SK-N-SH (cell line): ENCODE data around the gene HES6. TPM values are rescaled to one million over a fixed set of nuclear protein-coding genes. Genes with fewer than 3 reads are reported as not detected.

Source experiments
- CTCF ChIA-PET: fragments of 300-600, 350-600 bp; formaldehyde crosslinking; extraction: SDS; loops from one replicate; lab custom pipeline; 2021; lab: Yijun Ruan, JAX
- POLR2A ChIA-PET: fragments of 350-600 bp; sonication (Branson Sonifier 250); formaldehyde crosslinking; extraction: SDS; loops from one replicate; lab custom pipeline; 2020; ENCODE audit warnings: antibody characterized with exemption, inconsistent platforms; lab: Yijun Ruan, JAX
- DNase-seq: peaks from one replicate; pipeline ENCODE4 v3.0.0; 2012
- H2AFZ ChIP-seq: fragments of 200-600 bp; sonication (generic); 2 replicates; pipeline ENCODE4 v1.8.1; 2016; ENCODE audit warnings: antibody characterized with exemption, mild to moderate bottlenecking, low read depth
- H3F3A ChIP-seq: fragments of 200-600 bp; sonication (generic); replicated peaks from 2 replicates; pipeline ENCODE3; 2016; ENCODE audit warnings: antibody characterized with exemption, mild to moderate bottlenecking; ENCODE audit not compliant: insufficient read depth
- H3K27ac ChIP-seq, 2 experiments: fragments of 200-500 bp in 1 of 2; fragments of 200-600 bp in 1 of 2; sonication (Bioruptor generic) in 1 of 2; sonication (generic), shearing (Covaris generic) in 1 of 2; 2 replicates each; pipeline versions ENCODE4 v1.5.1 to v1.6.1; 2014 to 2016; ENCODE audit warnings: low read depth in 2 of 2, inconsistent platforms in 1 of 2, low read length in 1 of 2, mild to moderate bottlenecking in 1 of 2, mixed read lengths in 1 of 2
- H3K27me3 ChIP-seq: fragments of 200-600 bp; sonication (generic), shearing (Covaris generic); 2 replicates; pipeline ENCODE4 v1.6.1; 2016; ENCODE audit warnings: mixed run types; ENCODE audit not compliant: insufficient read depth
- H3K36me3 ChIP-seq, 2 experiments: fragments of 200-500 bp in 1 of 2; fragments of 200-600 bp in 1 of 2; sonication (Bioruptor generic) in 1 of 2; sonication (generic) in 1 of 2; replicated peaks in 1 of 2; 2 replicates each; pipeline versions ENCODE3 to v1.5.1; 2014 to 2016; ENCODE audit warnings: low read length in 1 of 2, mild to moderate bottlenecking in 1 of 2; ENCODE audit not compliant: insufficient read depth in 2 of 2, control insufficient read depth in 1 of 2
- H3K4me1 ChIP-seq, 2 experiments: fragments of 200-500 bp in 1 of 2; fragments of 200-600 bp in 1 of 2; sonication (Bioruptor generic) in 1 of 2; sonication (generic), shearing (Covaris generic) in 1 of 2; 2 replicates each; pipeline versions ENCODE4 v1.5.1 to v1.6.1; 2014 to 2016; ENCODE audit warnings: low read depth in 1 of 2, low read length in 1 of 2, mixed run types in 1 of 2; ENCODE audit not compliant: insufficient read depth in 2 of 2, control insufficient read depth in 1 of 2
- H3K4me2 ChIP-seq: fragments of 200-600 bp; sonication (generic), shearing (Covaris generic); 2 replicates; pipeline ENCODE4 v1.6.1; 2017; ENCODE audit warnings: mixed run types
- H3K4me3 ChIP-seq, 2 experiments: fragments of 200-500 bp in 1 of 2; fragments of 200-600 bp in 1 of 2; sonication (Bioruptor generic) in 1 of 2; sonication (generic), shearing (Covaris generic) in 1 of 2; 2 replicates each; pipeline versions ENCODE4 v1.5.1 to v1.8.1; 2014 to 2016; ENCODE audit warnings: low read depth in 2 of 2, inconsistent platforms in 1 of 2, low read length in 1 of 2, mild to moderate bottlenecking in 1 of 2, mixed read lengths in 1 of 2, moderate library complexity in 1 of 2
- H3K79me2 ChIP-seq: fragments of 200-600 bp; sonication (generic); 2 replicates; pipeline ENCODE4 v1.8.1; 2017; ENCODE audit warnings: mild to moderate bottlenecking; ENCODE audit not compliant: insufficient read depth
- H3K9ac ChIP-seq: fragments of 200-600 bp; sonication (generic); 2 replicates; pipeline ENCODE4 v1.6.1; 2017; ENCODE audit warnings: mixed run types
- H3K9me2 ChIP-seq: fragments of 200-600 bp; sonication (generic); 2 replicates; pipeline ENCODE4 v1.6.1; 2017; ENCODE audit warnings: mixed run types
- H3K9me3 ChIP-seq: fragments of 200-600 bp; sonication (generic); 2 replicates; pipeline ENCODE4 v1.6.1; 2017; ENCODE audit warnings: mixed run types, mild to moderate bottlenecking, moderate library complexity
- H4K20me1 ChIP-seq: fragments of 200-600 bp; sonication (generic); 2 replicates; pipeline ENCODE4 v1.6.1; 2017; ENCODE audit warnings: mild to moderate bottlenecking, mixed run types; ENCODE audit not compliant: insufficient read depth
- ELF1 ChIP-seq: IDR thresholded peaks from 2 replicates; pipeline ENCODE4 v1.4.0; 2012
- GABPA ChIP-seq: IDR thresholded peaks from 2 replicates; pipeline ENCODE4 v1.4.0; 2012; ENCODE audit warnings: low read depth, mild to moderate bottlenecking
- NFIC ChIP-seq: IDR thresholded peaks from 2 replicates; pipeline ENCODE4 v1.4.0; 2012; ENCODE audit warnings: borderline replicate concordance
- NRF1 ChIP-seq: IDR thresholded peaks from 2 replicates; pipeline ENCODE4 v1.6.1; 2012; ENCODE audit warnings: low read depth, mild to moderate bottlenecking, low read length
- PBX3 ChIP-seq: IDR thresholded peaks from 2 replicates; pipeline ENCODE4; 2012
- POLR2AphosphoS5 ChIP-seq: IDR thresholded peaks from 2 replicates; pipeline ENCODE4 v1.6.1; 2012; ENCODE audit warnings: low read depth, low read length
- RAD21 ChIP-seq: IDR thresholded peaks from 2 replicates; pipeline ENCODE4 v1.6.1; 2012; ENCODE audit warnings: mild to moderate bottlenecking, low read length
- RCOR1 ChIP-seq: fragments of 150-350 bp; IDR thresholded peaks from 2 replicates; pipeline ENCODE4 v1.6.1; 2017; ENCODE audit warnings: antibody characterized with exemption, low read length
- REST ChIP-seq: IDR thresholded peaks from 2 replicates; pipeline ENCODE4 v1.6.1; 2012; ENCODE audit warnings: mild to moderate bottlenecking, low read depth, low read length, moderate library complexity
- RFX5 ChIP-seq: IDR thresholded peaks from 2 replicates; pipeline ENCODE4 v1.6.1; 2012; ENCODE audit warnings: mild to moderate bottlenecking, improper control_type of control experiment, low read length
- TAF1 ChIP-seq: IDR thresholded peaks from 2 replicates; pipeline ENCODE4 v1.6.1; 2012; ENCODE audit warnings: low read depth, mild to moderate bottlenecking, low read length, moderate library complexity, borderline replicate concordance
- USF1 ChIP-seq: IDR thresholded peaks from 2 replicates; pipeline ENCODE4 v1.4.0; 2012; ENCODE audit warnings: low read depth, borderline replicate concordance
- YY1 ChIP-seq: IDR thresholded peaks from 2 replicates; pipeline ENCODE4 v1.4.0; 2012; ENCODE audit warnings: low read depth, mild to moderate bottlenecking
- WGBS: methylation state at CpG from one replicate; pipeline ENCODE4 v1.1.6; 2017; ENCODE audit warnings: low lambda C conversion rate; 5-methylcytosine and 5-hydroxymethylcytosine counted together
- polyA plus RNA-seq, 3 experiments: library from polyadenylated mRNA; depleted of rRNA; stranded (reverse); fragments of >200 nt; gene quantifications; 2 replicates each; pipeline ENCODE4 v1.2.3, GENCODE V29; 2012

HES6 gene
- polyA plus RNA-seq, 1 of the 3 experiments (the other 2 are of a cell fraction), result 3.6 TPM

- TF ChIP-seq POLR2AphosphoS5, result no peak
- TF ChIP-seq RAD21, result no peak
- TF ChIP-seq GABPA, result no peak
- no peak for TF ChIP-seq PBX3
- TF ChIP-seq RCOR1, result no peak
- TF ChIP-seq YY1, result no peak
- no peak for TF ChIP-seq RFX5
- no peak for TF ChIP-seq USF1
- no peak for TF ChIP-seq ELF1
- TF ChIP-seq TAF1, result no peak
- no peak for TF ChIP-seq REST
- TF ChIP-seq NFIC, result no peak
- TF ChIP-seq NRF1, result no peak
- TF ChIP-seq, all 33 proteins: peak for 0
- DNase-seq, result no peak
- no peaks in the 10 kb centered on the region for H3F3A ChIP-seq
- H3K4me1 ChIP-seq, result peaks cover 8 to 15% of the 10 kb centered on the region in 2 experiments; a peak in 3 of 4 replicates
- ChIA-PET CTCF (interaction anchor here (1.1 to 5.7 kb wide), 3 partner anchors 12 to 28 kb away, joined by 3 to 28 read pairs (median 3); no protein-coding TSS in a partner anchor), POLR2A (no interaction called here)
- no peak overlapping the region for H3K4me3 ChIP-seq
- H3K36me3 ChIP-seq, result no peaks in the 10 kb centered on the region
- no peak overlapping the region for H2AFZ ChIP-seq
- no peak overlapping the region for H3K4me2 ChIP-seq
- H3K27me3 ChIP-seq, result no peaks in the 10 kb centered on the region
- no peak overlapping the region for H3K9ac ChIP-seq
- H3K9me3 ChIP-seq, result no peaks in the 10 kb centered on the region
- peaks cover 24% of the 10 kb centered on the region; the same call in 1 of the 2 replicates for H3K79me2 ChIP-seq
- no peak overlapping the region for H3K27ac ChIP-seq
- H4K20me1 ChIP-seq, result peaks cover 15% of the 10 kb centered on the region; the same call in 1 of the 2 replicates
- WGBS, result 89% methylated on average over 10 of the region's 11 CpGs
- H3K9me2 ChIP-seq, result no peaks in the 10 kb centered on the region
Measured at GRCh38 chr2:238284802-238285515, 45.1 kb upstream of the HES6 start.
